HCT116 (cell line): ENCODE results near the gene CLIP2. TPM values are rescaled to one million over a fixed set of nuclear protein-coding genes. Genes with fewer than 3 reads are reported as not detected.

Experiments
- ATAC-seq: fragments of 200-7000 bp; cut with Tn5 transposase; 2 replicates; pipeline ENCODE4 v1.9.1; 2020; ENCODE audit warnings: mild to moderate bottlenecking, moderate library complexity
- BruUV-seq: library from RNA; stranded (reverse); fragments of 400-500 nt; replicated peaks from 2 replicates; lab custom pipeline; 2021; lab: Mats Ljungman, UMichigan
- CTCF ChIA-PET: fragments of 300-600 bp; sonication (Branson Sonifier 250); formaldehyde crosslinking; loops from one replicate; lab custom pipeline; 2021; ENCODE audit warnings: antibody characterized with exemption; lab: Charles Lee
- POLR2A ChIA-PET: fragments of 300-600, 350-600 bp; sonication (Branson Sonifier 250); formaldehyde crosslinking; loops from one replicate; lab custom pipeline; 2021; ENCODE audit warnings: antibody characterized with exemption; lab: Charles Lee
- RAD21 ChIA-PET, 2 experiments: fragments of 300-600 bp; sonication (Branson Sonifier 250); formaldehyde crosslinking; loops; one replicate each; lab custom pipeline; 2023; ENCODE audit warnings: low total read pairs in 2 of 2; ENCODE audit not compliant: uncharacterized antibody in 2 of 2, unreplicated experiment in 2 of 2, low non-redundant PET in 1 of 2; lab: Charles Lee
- DNase-seq: peaks from one replicate; pipeline ENCODE4 v3.0.0-alpha.2; 2010; ENCODE audit warnings: low read depth, low spot score
- H2AFZ ChIP-seq: fragments of 200-600 bp; shearing (Covaris generic), sonication (generic); 2 replicates; pipeline ENCODE4 v1.6.1; 2017; ENCODE audit warnings: low read depth, mixed run types, mixed read lengths, antibody characterized with exemption, low read length; ENCODE audit not compliant: poor library complexity, severe bottlenecking
- H3K27ac ChIP-seq: 2 replicates; pipeline ENCODE4 v1.5.1; 2012; ENCODE audit warnings: low read depth, low read length
- H3K27me3 ChIP-seq: fragments of 200-600 bp; sonication (generic); 2 replicates; pipeline ENCODE4 v1.6.1; 2016; ENCODE audit warnings: mixed run types, low read length, mixed read lengths; ENCODE audit not compliant: insufficient read depth
- H3K36me3 ChIP-seq, 2 experiments: fragments of 200-500 bp in 1 of 2; fragments of 200-600 bp in 1 of 2; sonication (Bioruptor generic) in 1 of 2; sonication (generic) in 1 of 2; 2 replicates each; pipeline versions ENCODE4 v1.5.1 to v1.6.1; 2014 to 2016; ENCODE audit warnings: low read length in 2 of 2, inconsistent platforms in 1 of 2, mixed read lengths in 1 of 2, mixed run types in 1 of 2; ENCODE audit not compliant: insufficient read depth in 2 of 2, control insufficient read depth in 1 of 2
- H3K4me1 ChIP-seq, 2 experiments: fragments of 200-600 bp in 1 of 2; sonication (generic) in 1 of 2; 2 replicates each; pipeline versions ENCODE4 v1.5.1 to v1.6.1; 2012 to 2017; ENCODE audit warnings: low read length in 2 of 2, inconsistent platforms in 1 of 2, mild to moderate bottlenecking in 1 of 2, mixed read lengths in 1 of 2, mixed run types in 1 of 2, moderate library complexity in 1 of 2; ENCODE audit not compliant: insufficient read depth in 2 of 2, control insufficient read depth in 1 of 2
- H3K4me2 ChIP-seq: fragments of 200-600 bp; sonication (generic); 2 replicates; pipeline ENCODE4 v1.6.1; 2017; ENCODE audit warnings: mixed run types, low read length, mixed read lengths
- H3K4me3 ChIP-seq, 2 experiments: fragments of 200-600 bp in 1 of 2; sonication (generic) in 1 of 2; replicated peaks in 1 of 2; 2 replicates each; pipeline ENCODE4 v1.5.1; 2011 to 2016; ENCODE audit warnings: low read length in 2 of 2, control low read depth in 1 of 2, low read depth in 1 of 2, mild to moderate bottlenecking in 1 of 2, mixed read lengths in 1 of 2, mixed run types in 1 of 2
- H3K79me2 ChIP-seq: fragments of 200-600 bp; sonication (generic); 2 replicates; pipeline ENCODE4 v1.6.1; 2017; ENCODE audit warnings: mild to moderate bottlenecking, mixed run types, low read length, moderate library complexity, mixed read lengths; ENCODE audit not compliant: insufficient read depth
- H3K9ac ChIP-seq: fragments of 200-600 bp; sonication (generic); 2 replicates; pipeline ENCODE4 v1.6.1; 2016; ENCODE audit warnings: low read length, mixed read lengths
- H3K9me2 ChIP-seq: fragments of 200-600 bp; sonication (generic), shearing (Covaris generic); 2 replicates; pipeline ENCODE4 v1.6.1; 2017; ENCODE audit warnings: mixed run types, mild to moderate bottlenecking, moderate library complexity; ENCODE audit not compliant: insufficient read depth
- H3K9me3 ChIP-seq, 2 experiments: fragments of 200-500 bp in 1 of 2; fragments of 200-600 bp in 1 of 2; sonication (Bioruptor generic) in 1 of 2; sonication (generic) in 1 of 2; 2 replicates each; pipeline ENCODE4 v1.6.1; 2014 to 2017; ENCODE audit warnings: low read length in 2 of 2, mixed read lengths in 2 of 2, inconsistent platforms in 1 of 2, low read depth in 1 of 2, mild to moderate bottlenecking in 1 of 2, mixed run types in 1 of 2, moderate library complexity in 1 of 2; ENCODE audit not compliant: control insufficient read depth in 1 of 2, insufficient read depth in 1 of 2
- H4K20me1 ChIP-seq: fragments of 200-600 bp; sonication (generic), shearing (Covaris generic); 2 replicates; pipeline ENCODE4 v1.6.1; 2017; ENCODE audit warnings: mixed run types, mild to moderate bottlenecking, moderate library complexity; ENCODE audit not compliant: insufficient read depth
- CBX3 ChIP-seq: IDR thresholded peaks from 2 replicates; pipeline ENCODE4 v1.6.1; 2012; ENCODE audit warnings: low read depth
- EGR1 ChIP-seq: IDR thresholded peaks from 2 replicates; pipeline ENCODE4 v1.6.1; 2012; ENCODE audit warnings: low read depth
- ELF1 ChIP-seq: IDR thresholded peaks from 2 replicates; pipeline ENCODE4 v1.6.1; 2012; ENCODE audit warnings: low read depth, borderline replicate concordance
- EZH2 ChIP-seq: fragments of 200-600 bp; sonication (generic); IDR thresholded peaks from 2 replicates; pipeline ENCODE4 v1.6.1; 2017; ENCODE audit warnings: antibody characterized with exemption, mixed run types
- FOSL1 ChIP-seq: IDR thresholded peaks from 2 replicates; pipeline ENCODE4 v1.6.1; 2012; ENCODE audit warnings: low read depth
- JUND ChIP-seq: IDR thresholded peaks from 2 replicates; pipeline ENCODE4 v1.6.1; 2012
- POLR2A ChIP-seq: IDR thresholded peaks from 2 replicates; pipeline ENCODE4 v1.7.0; 2011; ENCODE audit warnings: borderline replicate concordance; ENCODE audit not compliant: insufficient read depth, insufficient read length; ENCODE audit errors: extremely low read depth
- RAD21 ChIP-seq: IDR thresholded peaks from 2 replicates; pipeline ENCODE4 v1.6.1; 2012; ENCODE audit warnings: low read depth, mild to moderate bottlenecking
- SIN3A ChIP-seq: IDR thresholded peaks from 2 replicates; pipeline ENCODE4 v1.6.1; 2012; ENCODE audit warnings: low read depth
- SRF ChIP-seq: IDR thresholded peaks from 2 replicates; pipeline ENCODE4 v1.6.1; 2012; ENCODE audit warnings: low read depth
- TCF7L2 ChIP-seq: IDR thresholded peaks from 2 replicates; pipeline ENCODE4 v1.7.0; 2011; ENCODE audit warnings: borderline replicate concordance, inconsistent platforms; ENCODE audit not compliant: insufficient read depth, insufficient read length; ENCODE audit errors: extremely low read depth
- YY1 ChIP-seq: IDR thresholded peaks from 2 replicates; pipeline ENCODE4 v1.6.1; 2011; ENCODE audit warnings: low read length, low read depth, moderate library complexity, mild to moderate bottlenecking; ENCODE audit not compliant: insufficient replicate concordance; ENCODE audit errors: extremely low read depth
- ZFX ChIP-seq: fragments of 450-650 bp; IDR thresholded peaks from 2 replicates; pipeline ENCODE4 v1.6.1; 2017
- ZNF274 ChIP-seq: fragments of 200-500 bp; sonication (Bioruptor generic); IDR thresholded peaks from 2 replicates; pipeline ENCODE4 v1.6.1; 2014; ENCODE audit warnings: mild to moderate bottlenecking, low read depth, low read length, inconsistent platforms
- intact Hi-C: fragments of 100-400 bp; cut with micrococcal nuclease; formaldehyde crosslinking; loops from 2 replicates; pipeline ENCODE4 v1.10.0; 2022
- total RNA-seq: library from RNA; stranded (reverse); gene quantifications from one replicate; pipeline ENCODE4 v1.2.1, GENCODE V29; 2021; ENCODE audit not compliant: unreplicated experiment
- TF ChIP-seq, protein P1 (sequence below): IDR thresholded peaks from 2 replicates; pipeline ENCODE4 v1.6.1; 2011; ENCODE audit warnings: mild to moderate bottlenecking, low read length, moderate library complexity; ENCODE audit not compliant: insufficient replicate concordance; ENCODE audit errors: extremely low read depth
- TF ChIP-seq, protein P2 (sequence below): IDR thresholded peaks from 2 replicates; pipeline ENCODE4 v1.6.1; 2012; ENCODE audit warnings: low read depth
- TF ChIP-seq, protein P3 (sequence below), 3 experiments: fragments of 200-600 bp in 1 of 3; sonication (generic) in 1 of 3; IDR thresholded peaks in 2 of 3; conservative IDR thresholded peaks in 1 of 3; 2 replicates each; pipeline ENCODE4 v1.5.1; 2012 to 2017; ENCODE audit warnings: low read depth in 2 of 3, low read length in 2 of 3, antibody characterized with exemption in 1 of 3, borderline replicate concordance in 1 of 3, control low read depth in 1 of 3, mild to moderate bottlenecking in 1 of 3, mixed read lengths in 1 of 3, mixed run types in 1 of 3, moderate library complexity in 1 of 3; ENCODE audit not compliant: insufficient read depth in 1 of 3
- TF ChIP-seq, protein P4 (sequence below): IDR thresholded peaks from 2 replicates; pipeline ENCODE4 v1.6.1; 2012

Gene CLIP2
- total RNA-seq, 1 experiment from 2014 or later = 40.1 TPM

DNA sequence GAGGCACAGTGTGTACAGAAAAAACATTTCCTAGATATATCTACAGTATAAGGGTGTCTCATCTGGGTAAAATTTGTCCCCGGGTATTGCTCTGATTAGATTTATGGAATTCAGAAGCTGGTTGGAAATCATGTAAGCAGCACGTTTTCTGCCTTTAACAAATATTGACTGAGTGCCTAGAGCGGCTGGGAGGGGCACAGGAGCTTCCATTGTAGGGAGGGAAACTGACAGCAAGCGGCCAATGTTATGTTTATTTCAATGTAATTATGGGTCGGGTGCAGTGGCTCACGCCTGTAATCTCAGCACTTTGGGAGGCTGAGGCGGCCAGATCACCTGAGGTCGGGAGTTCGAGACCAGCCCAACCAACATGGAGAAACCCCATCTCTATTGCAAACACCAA, 30.6 kb upstream of the CLIP2 start (continued):
- TF ChIP-seq RAD21 (no peak), POLR2A (no peak), ZFX (no peak), TCF7L2 (no peak), EZH2 (no peak)
- TF ChIP-seq, protein P1, sequence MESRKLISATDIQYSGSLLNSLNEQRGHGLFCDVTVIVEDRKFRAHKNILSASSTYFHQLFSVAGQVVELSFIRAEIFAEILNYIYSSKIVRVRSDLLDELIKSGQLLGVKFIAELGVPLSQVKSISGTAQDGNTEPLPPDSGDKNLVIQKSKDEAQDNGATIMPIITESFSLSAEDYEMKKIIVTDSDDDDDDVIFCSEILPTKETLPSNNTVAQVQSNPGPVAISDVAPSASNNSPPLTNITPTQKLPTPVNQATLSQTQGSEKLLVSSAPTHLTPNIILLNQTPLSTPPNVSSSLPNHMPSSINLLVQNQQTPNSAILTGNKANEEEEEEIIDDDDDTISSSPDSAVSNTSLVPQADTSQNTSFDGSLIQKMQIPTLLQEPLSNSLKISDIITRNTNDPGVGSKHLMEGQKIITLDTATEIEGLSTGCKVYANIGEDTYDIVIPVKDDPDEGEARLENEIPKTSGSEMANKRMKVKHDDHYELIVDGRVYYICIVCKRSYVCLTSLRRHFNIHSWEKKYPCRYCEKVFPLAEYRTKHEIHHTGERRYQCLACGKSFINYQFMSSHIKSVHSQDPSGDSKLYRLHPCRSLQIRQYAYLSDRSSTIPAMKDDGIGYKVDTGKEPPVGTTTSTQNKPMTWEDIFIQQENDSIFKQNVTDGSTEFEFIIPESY = no peak

DNA sequence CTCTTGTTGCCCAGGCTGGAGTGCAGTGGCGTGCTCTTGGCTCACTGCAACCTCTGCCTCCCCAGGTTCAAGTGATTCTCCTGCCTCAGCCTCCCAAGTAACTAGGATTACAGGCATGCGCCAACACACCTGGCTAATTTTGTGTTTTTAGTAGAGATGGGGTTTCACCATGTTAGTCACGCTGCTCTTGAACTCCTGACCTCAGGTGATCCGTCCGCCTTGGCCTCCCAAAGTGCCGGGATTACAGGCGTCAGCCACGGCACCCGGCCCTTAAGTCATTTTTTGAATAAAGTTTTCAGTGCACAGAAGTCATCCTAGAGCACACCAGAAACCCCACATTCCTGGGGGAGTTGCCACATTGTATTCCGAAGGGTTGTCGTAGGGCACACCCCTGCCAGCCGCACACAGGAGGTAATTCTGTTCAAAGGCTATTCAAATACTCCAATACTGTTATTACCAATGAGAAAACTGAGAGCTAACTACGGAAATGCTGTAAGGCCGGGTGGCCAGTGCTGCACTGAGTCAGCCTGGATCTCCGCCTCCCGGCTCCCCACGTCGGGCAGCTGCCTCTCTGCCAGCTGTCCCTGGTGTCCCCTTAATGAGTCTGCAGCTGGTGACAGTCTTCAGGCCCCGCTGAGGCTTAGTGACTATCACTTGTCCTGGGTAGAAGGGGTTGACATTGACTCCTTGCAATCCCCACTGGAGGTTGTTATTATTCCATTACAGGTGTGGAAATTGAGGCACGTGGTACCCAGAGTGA, 26.4 kb upstream of the CLIP2 start:
- Histone ChIP-seq H4K20me1 (no peaks in the 10 kb centered on the region), H3K9ac (no peak overlapping the region), H3K36me3 (no peaks in the 10 kb centered on the region), H3K4me2 (no peak overlapping the region), H3K4me1 (peaks cover 5 to 9% of the 10 kb centered on the region in 2 experiments; a peak in 3 of 4 replicates), H3K4me3 (no peak overlapping the region), H3K27me3 (no peaks in the 10 kb centered on the region), H3K79me2 (no peaks in the 10 kb centered on the region), H2AFZ (no peak overlapping the region), H3K9me2 (no peaks in the 10 kb centered on the region), H3K27ac (no peak overlapping the region), H3K9me3 (no peaks in the 10 kb centered on the region)
- ATAC-seq (no peak), DNase-seq (no peak)
- RAD21 ChIA-PET = no interaction called here
- no TSS peak for BruUV-seq
- CTCF ChIA-PET = no interaction called here
- POLR2A ChIA-PET = no interaction called here
- intact Hi-C loops = no loop called here
- TF ChIP-seq FOSL1 (no peak), YY1 (no peak), ZNF274 (no peak), SIN3A (no peak), EGR1 (no peak), RAD21 (no peak), EZH2 (no peak), JUND (no peak), SRF (no peak), ZFX (no peak), ELF1 (no peak), CBX3 (no peak)
- TF ChIP-seq, protein P2, sequence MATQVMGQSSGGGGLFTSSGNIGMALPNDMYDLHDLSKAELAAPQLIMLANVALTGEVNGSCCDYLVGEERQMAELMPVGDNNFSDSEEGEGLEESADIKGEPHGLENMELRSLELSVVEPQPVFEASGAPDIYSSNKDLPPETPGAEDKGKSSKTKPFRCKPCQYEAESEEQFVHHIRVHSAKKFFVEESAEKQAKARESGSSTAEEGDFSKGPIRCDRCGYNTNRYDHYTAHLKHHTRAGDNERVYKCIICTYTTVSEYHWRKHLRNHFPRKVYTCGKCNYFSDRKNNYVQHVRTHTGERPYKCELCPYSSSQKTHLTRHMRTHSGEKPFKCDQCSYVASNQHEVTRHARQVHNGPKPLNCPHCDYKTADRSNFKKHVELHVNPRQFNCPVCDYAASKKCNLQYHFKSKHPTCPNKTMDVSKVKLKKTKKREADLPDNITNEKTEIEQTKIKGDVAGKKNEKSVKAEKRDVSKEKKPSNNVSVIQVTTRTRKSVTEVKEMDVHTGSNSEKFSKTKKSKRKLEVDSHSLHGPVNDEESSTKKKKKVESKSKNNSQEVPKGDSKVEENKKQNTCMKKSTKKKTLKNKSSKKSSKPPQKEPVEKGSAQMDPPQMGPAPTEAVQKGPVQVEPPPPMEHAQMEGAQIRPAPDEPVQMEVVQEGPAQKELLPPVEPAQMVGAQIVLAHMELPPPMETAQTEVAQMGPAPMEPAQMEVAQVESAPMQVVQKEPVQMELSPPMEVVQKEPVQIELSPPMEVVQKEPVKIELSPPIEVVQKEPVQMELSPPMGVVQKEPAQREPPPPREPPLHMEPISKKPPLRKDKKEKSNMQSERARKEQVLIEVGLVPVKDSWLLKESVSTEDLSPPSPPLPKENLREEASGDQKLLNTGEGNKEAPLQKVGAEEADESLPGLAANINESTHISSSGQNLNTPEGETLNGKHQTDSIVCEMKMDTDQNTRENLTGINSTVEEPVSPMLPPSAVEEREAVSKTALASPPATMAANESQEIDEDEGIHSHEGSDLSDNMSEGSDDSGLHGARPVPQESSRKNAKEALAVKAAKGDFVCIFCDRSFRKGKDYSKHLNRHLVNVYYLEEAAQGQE = no peak
- TF ChIP-seq, protein P3, sequence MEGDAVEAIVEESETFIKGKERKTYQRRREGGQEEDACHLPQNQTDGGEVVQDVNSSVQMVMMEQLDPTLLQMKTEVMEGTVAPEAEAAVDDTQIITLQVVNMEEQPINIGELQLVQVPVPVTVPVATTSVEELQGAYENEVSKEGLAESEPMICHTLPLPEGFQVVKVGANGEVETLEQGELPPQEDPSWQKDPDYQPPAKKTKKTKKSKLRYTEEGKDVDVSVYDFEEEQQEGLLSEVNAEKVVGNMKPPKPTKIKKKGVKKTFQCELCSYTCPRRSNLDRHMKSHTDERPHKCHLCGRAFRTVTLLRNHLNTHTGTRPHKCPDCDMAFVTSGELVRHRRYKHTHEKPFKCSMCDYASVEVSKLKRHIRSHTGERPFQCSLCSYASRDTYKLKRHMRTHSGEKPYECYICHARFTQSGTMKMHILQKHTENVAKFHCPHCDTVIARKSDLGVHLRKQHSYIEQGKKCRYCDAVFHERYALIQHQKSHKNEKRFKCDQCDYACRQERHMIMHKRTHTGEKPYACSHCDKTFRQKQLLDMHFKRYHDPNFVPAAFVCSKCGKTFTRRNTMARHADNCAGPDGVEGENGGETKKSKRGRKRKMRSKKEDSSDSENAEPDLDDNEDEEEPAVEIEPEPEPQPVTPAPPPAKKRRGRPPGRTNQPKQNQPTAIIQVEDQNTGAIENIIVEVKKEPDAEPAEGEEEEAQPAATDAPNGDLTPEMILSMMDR (IDR thresholded peaks at IDR 0.05 in 2 of 3, conservative IDR thresholded peaks at IDR 0.05 in 1 of 3; ENCODE audit: borderline replicate concordance in 1 of 3, insufficient read depth in 1 of 3, low read depth in 2 of 3, low read length in 2 of 3) = no peak
- TF ChIP-seq, protein P4, sequence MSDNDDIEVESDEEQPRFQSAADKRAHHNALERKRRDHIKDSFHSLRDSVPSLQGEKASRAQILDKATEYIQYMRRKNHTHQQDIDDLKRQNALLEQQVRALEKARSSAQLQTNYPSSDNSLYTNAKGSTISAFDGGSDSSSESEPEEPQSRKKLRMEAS = no peak
